ENCODE measurements around the gene MCF2L. TPM values are rescaled to one million over a fixed set of nuclear protein-coding genes. Genes with fewer than 3 reads are reported as not detected.

The MCF2L gene
- total and polyA plus RNA-seq, 9 of the 15 experiments (the other 6 are each of a cell fraction or from before 2014, with no cell fraction given) = 0.05 to 0.25 (median 0.18) TPM; not detected in 5

GRCh38 chr13:112956571-112957294 is 12.3 kb upstream of the MCF2L start:
- Histone ChIP-seq H3K9ac (ENCODE audit: insufficient read depth in 1 of 2, low read depth in 2 of 2, low read length in 2 of 2) (no peak overlapping the region), H3K27me3 (ENCODE audit: control insufficient read depth in 2 of 2, insufficient read depth in 2 of 2, low read length in 2 of 2) (peaks cover 19 to 73% of the 10 kb centered on the region in 2 experiments; a peak in 4 of 5 replicates), H3K4me3 (no peak overlapping the region), H3K36me3 (ENCODE audit: control insufficient read depth, insufficient read depth, low read length) (no peaks in the 10 kb centered on the region), H3K27ac (ENCODE audit: extremely low read depth, low read depth, low read length) (no peak overlapping the region), H4K20me1 (replicated peaks; ENCODE audit: control insufficient read depth, insufficient read depth, low read length) (no peaks in the 10 kb centered on the region), H3K4me2 (ENCODE audit: insufficient read depth, low read length) (no peak overlapping the region), H2AFZ (ENCODE audit: low read depth, low read length) (no peak overlapping the region), H3K9me1 (ENCODE audit: control insufficient read depth, insufficient read depth, low read length) (no peaks in the 10 kb centered on the region), H3K9me3 (replicated peaks; ENCODE audit: control insufficient read depth, insufficient read depth, low read depth, low read length) (no peaks in the 10 kb centered on the region), H3K4me1 (replicated peaks in 1 of 2; ENCODE audit: control insufficient read depth in 2 of 2, insufficient read depth in 2 of 2, low read length in 2 of 2) (no peaks in the 10 kb centered on the region), H3K79me2 (ENCODE audit: control insufficient read depth, insufficient read depth, low read length) (no peaks in the 10 kb centered on the region)
- 1% methylated on average over 16 of the region's 19 CpGs for WGBS (ENCODE audit: insufficient coverage, low coverage, missing lambda C conversion rate)
- no TSS peak for BruUV-seq (replicated peaks)
- FAIRE-seq = no peak
- ChIA-PET CTCF (ENCODE audit: low intra/inter-chr PET ratio) (no interaction called here), POLR2A (interaction anchor here (0.6 to 1.6 kb wide), 3 partner anchors 13 to 1552 kb away, joined by 3 to 7 read pairs (median 4); no protein-coding TSS in a partner anchor)
- in situ Hi-C loops (cut with MboI) (no loop called here), intact Hi-C loops (cut with micrococcal nuclease) (loop anchor here (10.0 kb wide), 1 partner anchor 48 kb away; no protein-coding TSS in a partner anchor)
- no peak for DNase-seq (ENCODE audit: extremely low read depth in 1 of 4, low spot score in 3 of 4)
- TF ChIP-seq ZNF217 (CRISPR knock-in tag; IDR thresholded peaks at IDR 0.05) (no peak), PRDM10 (IDR thresholded peaks at IDR 0.05; ENCODE audit: partially characterized antibody) (peak; percentile 74), ZNF398 (CRISPR knock-in tag; IDR thresholded peaks at IDR 0.05) (no peak)
- ATAC-seq = peak; percentile 63

Data from K562 (cell line).